Peyer's patch (tissue), 4 donors: ENCODE measurements around the gene FUT2.

Experiments
- CTCF ChIP-seq, 6 experiments: fragments of 450-650 bp in 4 of 6; fragments of 200-600 bp in 2 of 6; sonication (generic) in 1 of 6; IDR thresholded peaks; one replicate each; pipeline ENCODE4 v1.5.1; 2017 to 2019; ENCODE audit warnings: antibody characterized with exemption in 6 of 6, mild to moderate bottlenecking in 3 of 6, moderate library complexity in 1 of 6
- POLR2A ChIP-seq, 2 donors: fragments of 450-650 bp; IDR thresholded peaks; one replicate each; pipeline ENCODE4 v1.5.1; 2017; ENCODE audit warnings: antibody characterized with exemption in 2 of 2, mild to moderate bottlenecking in 2 of 2, moderate library complexity in 2 of 2

- no peak for TF ChIP-seq POLR2A (IDR thresholded peaks at IDR 0.05)
- no peak for TF ChIP-seq CTCF (IDR thresholded peaks at IDR 0.05)
Observed at GRCh38 chr19:48705431-48705830, 9.7 kb downstream of the FUT2 start.
